ENCODE data around the gene DOK4. TPM values are rescaled to one million over a fixed set of nuclear protein-coding genes. Genes with fewer than 3 reads are reported as not detected.

The DOK4 gene
- 10 to 100 TPM; 27.6 to 33.7 TPM for polyA plus RNA-seq

DNA sequence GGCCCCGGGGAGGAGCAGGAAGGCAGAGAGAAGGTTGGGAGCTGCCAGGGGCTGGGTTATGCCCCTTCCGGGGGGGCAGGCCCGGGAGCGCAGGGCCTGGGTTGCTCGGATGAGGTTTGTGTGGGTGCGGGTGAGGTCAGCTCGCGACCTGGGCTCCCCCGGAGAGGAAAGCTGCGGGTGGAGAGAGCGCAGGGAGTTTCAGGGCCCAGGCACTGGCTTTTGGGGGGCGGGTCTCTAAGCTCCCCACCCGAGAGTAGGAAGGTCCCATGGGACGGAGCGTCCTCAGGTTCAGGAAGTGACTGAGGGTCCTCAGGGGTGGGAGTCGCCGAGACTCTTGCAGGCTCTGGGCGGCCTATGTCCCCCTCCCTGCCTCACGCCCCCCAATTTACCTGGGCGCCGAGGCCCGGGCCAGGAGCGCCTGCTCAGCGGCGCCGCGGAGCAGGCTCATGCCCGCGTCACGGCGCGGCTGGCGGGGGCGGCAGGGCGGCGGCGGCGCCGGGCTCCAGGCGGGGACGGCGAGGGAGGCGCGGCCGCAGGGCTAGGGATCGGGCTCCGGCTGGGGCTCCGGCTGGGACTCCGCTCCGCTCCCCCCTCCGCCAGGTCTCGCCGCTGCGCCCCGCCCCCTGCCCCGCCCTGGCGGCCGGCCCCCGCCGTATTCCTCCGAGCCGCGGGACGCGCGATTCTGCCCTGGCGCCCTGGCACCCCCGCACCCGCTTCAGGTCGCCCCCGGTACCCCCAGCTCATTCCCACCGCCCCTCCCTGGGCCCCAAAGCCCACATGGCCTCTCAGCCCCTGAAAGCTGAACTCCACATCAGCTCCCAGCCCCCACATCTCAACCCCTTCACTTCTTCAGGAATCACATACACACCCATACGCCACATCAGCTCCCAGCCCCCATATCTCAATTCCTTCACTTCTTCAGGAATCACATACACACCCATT lies at the start of gene DOK4:
Gene DOK4, minus strand, starts transcription at position 578 of the 942 bp plus-strand sequence. CDS start 6,986 bp downstream, outside the sequence.
- H3K27me3 ChIP-seq (ENCODE audit: control insufficient read depth in 1 of 2, insufficient read depth in 2 of 2, low read length in 2 of 2), result no peaks in the 10 kb centered on the region
- WGBS, 2 donors, result 1 to 2% methylated on average over 54 to 73 of the region's 73 CpGs
- peaks cover 17 to 25% of the 10 kb centered on the region in 2 donors for H3K4me1 ChIP-seq (ENCODE audit: control insufficient read depth in 2 of 2, insufficient read depth in 2 of 2, low read length in 1 of 2)
- peak within 1 kb of the TSS; percentile 89 to 93 for H3K4me3 ChIP-seq (ENCODE audit: low read depth in 1 of 2, low read length in 2 of 2)
- no peaks in the 10 kb centered on the region for H3K9me3 ChIP-seq (ENCODE audit: control insufficient read depth in 2 of 2, insufficient read depth in 1 of 2, low read depth in 1 of 2, low read length in 1 of 2)
- H3K36me3 ChIP-seq (ENCODE audit: control insufficient read depth in 2 of 2, insufficient read depth in 2 of 2, low read length in 1 of 2), result peaks cover 0 to 5% of the 10 kb centered on the region in 2 donors
- peak within 1 kb of the TSS; percentile 79 to 90 for H3K27ac ChIP-seq (ENCODE audit: low read depth in 2 of 2, low read length in 1 of 2)

DNA sequence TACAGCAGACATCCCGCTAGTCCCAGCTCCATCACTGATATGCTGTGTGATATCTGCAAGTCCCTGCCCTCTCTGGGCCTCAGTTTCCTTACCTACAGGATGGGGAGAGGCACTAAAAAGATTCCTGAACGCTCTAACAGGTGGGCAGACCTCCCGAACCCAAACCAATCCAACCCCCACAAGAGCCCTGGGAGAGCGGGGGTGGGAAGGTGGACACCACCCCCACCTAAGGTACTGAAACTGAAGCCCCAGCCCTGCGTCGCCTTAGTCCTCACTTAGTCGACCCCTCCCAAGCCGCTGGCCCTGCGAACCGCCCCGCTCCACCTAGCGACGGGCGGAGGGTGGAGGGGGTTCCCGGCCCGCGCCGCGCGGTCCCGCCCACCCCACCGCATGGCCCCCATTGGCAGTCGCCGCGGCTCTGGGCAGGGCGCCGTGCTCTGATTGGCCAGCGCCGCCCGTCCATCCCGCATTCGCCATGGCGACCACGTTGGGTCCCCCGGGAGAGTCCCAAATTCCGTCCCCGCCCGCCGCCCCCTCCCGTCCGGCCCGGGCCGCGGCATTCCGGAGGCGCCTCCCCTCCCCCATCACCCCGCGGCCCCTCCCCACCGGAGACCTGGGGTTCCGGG lies 49.5 kb upstream of the DOK4 start:
- WGBS, 2 donors, result 1% methylated on average over 36 to 49 of the region's 50 CpGs
- H3K27ac ChIP-seq (ENCODE audit: low read depth in 2 of 2, low read length in 1 of 2), result peak overlapping the region; percentile 77 to 89
- no peaks in the 10 kb centered on the region for H3K27me3 ChIP-seq (ENCODE audit: control insufficient read depth in 1 of 2, insufficient read depth in 2 of 2, low read length in 2 of 2)
- peaks cover 9 to 21% of the 10 kb centered on the region in 2 donors for H3K4me1 ChIP-seq (ENCODE audit: control insufficient read depth in 2 of 2, insufficient read depth in 2 of 2, low read length in 1 of 2)
- peak overlapping the region; percentile 63 to 86 for H3K4me3 ChIP-seq (ENCODE audit: low read depth in 1 of 2, low read length in 2 of 2)
- H3K36me3 ChIP-seq (ENCODE audit: control insufficient read depth in 2 of 2, insufficient read depth in 2 of 2, low read length in 1 of 2), result peaks cover 0 to 3% of the 10 kb centered on the region in 2 donors
- no peaks in the 10 kb centered on the region for H3K9me3 ChIP-seq (ENCODE audit: control insufficient read depth in 2 of 2, insufficient read depth in 1 of 2, low read depth in 1 of 2, low read length in 1 of 2)

DNA sequence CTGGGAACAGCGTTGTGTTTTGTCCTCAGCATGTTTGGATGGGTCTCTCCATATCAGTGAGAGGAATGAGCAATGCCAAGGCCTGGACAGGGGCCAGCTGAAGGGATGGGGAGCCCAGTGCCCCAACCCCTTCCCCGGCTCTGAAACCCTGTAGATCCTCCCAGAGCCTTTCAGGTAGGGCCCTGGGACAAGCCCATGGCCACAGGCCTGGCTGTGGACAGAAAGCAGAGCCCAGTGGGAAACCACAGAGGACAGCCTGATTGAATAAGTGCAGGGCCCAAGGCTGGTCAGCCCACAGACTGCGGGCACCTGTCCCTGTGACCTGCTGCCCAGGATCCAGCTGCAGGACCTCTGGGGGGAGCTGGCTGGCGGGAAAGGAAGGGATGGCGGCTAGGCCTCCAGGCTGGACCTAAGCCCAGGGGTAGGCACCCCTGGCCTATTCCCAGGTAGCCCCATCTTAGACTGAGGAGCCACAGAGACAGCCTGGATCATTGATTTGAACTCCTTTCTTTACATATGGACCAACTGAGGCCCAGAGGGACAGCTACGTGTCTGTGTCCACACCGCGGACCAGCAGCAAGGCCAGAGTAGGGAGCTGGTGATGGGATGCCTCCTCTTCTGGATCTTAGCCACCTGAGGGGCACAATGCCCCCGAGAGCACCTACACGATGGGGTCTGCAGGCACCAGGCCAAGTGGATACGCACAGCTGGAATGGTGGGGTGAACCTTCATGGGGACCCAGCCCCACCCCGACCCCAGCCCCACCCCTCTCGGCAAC lies 48.8 kb upstream of the DOK4 start:
- H3K27me3 ChIP-seq (ENCODE audit: control insufficient read depth in 1 of 2, insufficient read depth in 2 of 2, low read length in 2 of 2), result no peaks in the 10 kb centered on the region
- peaks cover 0 to 3% of the 10 kb centered on the region in 2 donors for H3K36me3 ChIP-seq (ENCODE audit: control insufficient read depth in 2 of 2, insufficient read depth in 2 of 2, low read length in 1 of 2)
- peaks cover 9 to 25% of the 10 kb centered on the region in 2 donors for H3K4me1 ChIP-seq (ENCODE audit: control insufficient read depth in 2 of 2, insufficient read depth in 2 of 2, low read length in 1 of 2)
- 44 to 53% methylated on average over 13 of the region's 13 CpGs for WGBS, 2 donors
- peak overlapping the region; percentile 26 to 78 for H3K27ac ChIP-seq (ENCODE audit: low read depth in 2 of 2, low read length in 1 of 2)
- H3K9me3 ChIP-seq (ENCODE audit: control insufficient read depth in 2 of 2, insufficient read depth in 1 of 2, low read depth in 1 of 2, low read length in 1 of 2), result no peaks in the 10 kb centered on the region
- peak overlapping the region in 1 of 2 donors; percentile 63 for H3K4me3 ChIP-seq (ENCODE audit: low read depth in 1 of 2, low read length in 2 of 2)

DNA sequence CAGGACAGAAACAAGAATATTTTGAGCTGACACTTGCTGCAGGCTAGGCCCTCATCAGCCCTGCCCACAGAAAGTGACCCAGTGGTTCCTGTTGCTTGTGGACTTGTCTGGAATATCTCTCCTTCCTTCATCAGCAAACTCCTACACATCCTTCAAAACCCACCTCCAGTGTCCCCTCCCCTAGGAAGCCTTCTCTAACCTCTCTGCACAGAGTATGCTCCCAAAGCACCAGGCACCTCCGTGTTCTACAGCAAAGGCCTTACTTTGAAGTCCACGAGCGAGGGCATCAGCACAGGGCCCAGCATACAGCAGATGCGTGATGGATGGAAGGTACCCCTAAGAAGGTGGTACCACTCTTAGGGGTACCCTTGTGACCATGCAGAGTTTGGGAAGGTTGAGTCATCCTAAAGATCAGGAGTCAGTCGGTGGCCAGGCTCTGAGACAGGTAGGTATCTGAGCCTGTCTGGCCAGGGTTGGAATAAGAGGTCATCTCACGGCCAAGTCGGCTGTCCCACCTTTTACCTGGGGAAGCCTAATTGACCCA lies 48.1 kb upstream of the DOK4 start:
- Histone ChIP-seq H3K36me3 (ENCODE audit: control insufficient read depth in 2 of 2, insufficient read depth in 2 of 2, low read length in 1 of 2) (peaks cover 0 to 3% of the 10 kb centered on the region in 2 donors), H3K27ac (ENCODE audit: low read depth in 2 of 2, low read length in 1 of 2) (peak overlapping the region in 1 of 2 donors; percentile 58), H3K27me3 (ENCODE audit: control insufficient read depth in 1 of 2, insufficient read depth in 2 of 2, low read length in 2 of 2) (no peaks in the 10 kb centered on the region), H3K4me1 (ENCODE audit: control insufficient read depth in 2 of 2, insufficient read depth in 2 of 2, low read length in 1 of 2) (peaks cover 10 to 25% of the 10 kb centered on the region in 2 donors), H3K4me3 (ENCODE audit: low read depth in 1 of 2, low read length in 2 of 2) (no peak overlapping the region), H3K9me3 (ENCODE audit: control insufficient read depth in 2 of 2, insufficient read depth in 1 of 2, low read depth in 1 of 2, low read length in 1 of 2) (no peaks in the 10 kb centered on the region)
- WGBS, 2 donors, result 91 to 92% methylated on average over 7 of the region's 7 CpGs

DNA sequence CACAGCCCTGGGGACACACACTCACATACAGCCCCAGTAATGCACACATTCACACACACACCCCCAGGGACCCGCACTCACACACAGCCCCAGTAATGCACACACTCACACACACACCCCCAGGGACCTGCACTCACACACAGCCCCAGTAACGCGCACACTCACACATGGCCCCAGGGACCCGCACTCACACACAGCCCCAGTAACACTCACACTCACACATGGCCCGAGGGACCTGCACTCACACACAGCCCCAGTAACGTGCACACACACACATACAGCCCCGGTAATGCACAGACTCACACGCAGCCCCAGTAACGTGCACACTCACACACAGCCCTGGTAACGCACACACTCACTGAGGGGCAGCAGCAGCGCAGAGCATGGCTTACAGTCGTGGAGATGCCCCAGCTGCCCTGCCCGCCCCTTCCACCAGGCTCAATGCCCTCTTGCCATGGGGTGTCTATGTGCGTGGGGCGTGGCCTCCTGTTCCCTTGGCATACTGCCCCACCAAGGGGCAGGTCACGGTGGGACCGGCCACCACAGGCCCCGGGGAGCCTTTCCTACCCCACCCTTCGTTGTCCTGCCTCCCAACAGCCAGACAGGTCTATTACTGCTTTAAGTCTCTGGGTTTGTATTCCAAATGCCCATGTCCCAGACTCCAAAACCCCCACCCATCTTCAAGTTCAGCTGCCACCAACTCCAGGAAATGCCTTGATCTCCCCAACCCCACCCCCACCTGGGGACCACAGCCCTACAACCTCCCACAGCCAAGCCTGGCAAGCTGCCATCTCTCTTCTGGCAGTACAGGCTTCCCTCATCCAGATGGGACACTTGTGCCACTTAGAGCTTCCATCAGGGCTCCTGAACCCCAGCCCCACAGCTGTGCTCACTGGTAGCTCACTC lies 47.4 kb upstream of the DOK4 start:
- 30 to 43% methylated on average over 19 of the region's 19 CpGs for WGBS, 2 donors
- H3K27ac ChIP-seq (ENCODE audit: low read depth in 2 of 2, low read length in 1 of 2), result peak overlapping the region in 1 of 2 donors; percentile 58
- H3K4me1 ChIP-seq (ENCODE audit: control insufficient read depth in 2 of 2, insufficient read depth in 2 of 2, low read length in 1 of 2), result peaks cover 11 to 25% of the 10 kb centered on the region in 2 donors
- H3K4me3 ChIP-seq (ENCODE audit: low read depth in 1 of 2, low read length in 2 of 2), result peak overlapping the region in 1 of 2 donors; percentile 31
- H3K9me3 ChIP-seq (ENCODE audit: control insufficient read depth in 2 of 2, insufficient read depth in 1 of 2, low read depth in 1 of 2, low read length in 1 of 2), result no peaks in the 10 kb centered on the region
- H3K27me3 ChIP-seq (ENCODE audit: control insufficient read depth in 1 of 2, insufficient read depth in 2 of 2, low read length in 2 of 2), result no peaks in the 10 kb centered on the region
- H3K36me3 ChIP-seq (ENCODE audit: control insufficient read depth in 2 of 2, insufficient read depth in 2 of 2, low read length in 1 of 2), result peaks cover 0 to 3% of the 10 kb centered on the region in 2 donors

DNA sequence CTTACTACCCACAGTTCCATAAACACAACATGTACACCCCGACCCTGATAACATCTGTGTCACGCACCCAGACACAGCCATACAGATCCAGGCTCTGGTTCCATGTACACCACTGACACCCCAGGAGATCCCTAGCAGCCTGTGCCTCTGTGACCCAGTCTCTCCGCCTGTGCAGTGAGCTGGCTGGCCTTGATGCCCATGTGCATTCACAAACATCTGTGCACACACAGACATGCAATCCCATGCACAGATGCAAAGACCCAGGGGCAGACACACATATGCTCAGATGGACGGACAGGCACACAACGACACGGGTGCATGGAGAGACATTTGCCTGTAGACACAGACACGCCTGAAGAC lies 46.0 kb upstream of the DOK4 start:
- peaks cover 0 to 3% of the 10 kb centered on the region in 2 donors for H3K36me3 ChIP-seq (ENCODE audit: control insufficient read depth in 2 of 2, insufficient read depth in 2 of 2, low read length in 1 of 2)
- H3K4me1 ChIP-seq (ENCODE audit: control insufficient read depth in 2 of 2, insufficient read depth in 2 of 2, low read length in 1 of 2), result peaks cover 11 to 25% of the 10 kb centered on the region in 2 donors
- H3K4me3 ChIP-seq (ENCODE audit: low read depth in 1 of 2, low read length in 2 of 2), result no peak overlapping the region
- H3K27me3 ChIP-seq (ENCODE audit: control insufficient read depth in 1 of 2, insufficient read depth in 2 of 2, low read length in 2 of 2), result no peaks in the 10 kb centered on the region
- H3K9me3 ChIP-seq (ENCODE audit: control insufficient read depth in 2 of 2, insufficient read depth in 1 of 2, low read depth in 1 of 2, low read length in 1 of 2), result no peaks in the 10 kb centered on the region
- WGBS, 2 donors, result 71 to 74% methylated on average over 7 of the region's 7 CpGs
- peak overlapping the region in 1 of 2 donors; percentile 36 for H3K27ac ChIP-seq (ENCODE audit: low read depth in 2 of 2, low read length in 1 of 2)

DNA sequence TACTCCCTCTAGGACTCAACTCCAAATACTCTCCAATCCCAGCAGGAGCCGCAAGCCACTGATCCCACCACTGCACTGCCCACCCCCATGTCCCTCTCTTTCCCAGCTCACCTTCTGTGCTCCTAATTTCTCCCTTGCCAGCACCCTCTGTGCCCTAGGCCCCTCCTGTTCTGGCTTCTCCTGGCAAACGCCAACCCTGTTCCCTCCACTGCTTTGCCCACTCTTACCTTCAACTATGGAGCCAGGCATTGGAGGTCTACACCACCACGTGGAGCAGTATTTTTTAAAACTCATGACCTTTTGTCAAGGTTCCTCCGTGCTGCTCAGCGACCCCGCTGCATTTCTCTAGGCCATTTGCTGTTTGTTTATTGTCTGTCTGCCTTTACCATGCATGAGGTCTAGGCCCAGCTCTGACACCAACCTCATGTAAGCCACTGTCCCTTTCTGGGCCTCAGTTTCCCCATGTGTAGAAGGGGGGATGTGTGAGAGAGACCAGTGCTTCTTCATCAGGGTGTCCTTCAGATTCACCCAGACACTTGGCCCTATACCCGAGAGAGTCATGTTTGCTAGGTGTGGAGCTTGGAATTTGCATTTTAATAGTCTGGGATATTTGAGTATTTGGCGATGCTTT lies 45.5 kb upstream of the DOK4 start:
- H3K9me3 ChIP-seq (ENCODE audit: control insufficient read depth in 2 of 2, insufficient read depth in 1 of 2, low read depth in 1 of 2, low read length in 1 of 2), result no peaks in the 10 kb centered on the region
- peaks cover 11 to 25% of the 10 kb centered on the region in 2 donors for H3K4me1 ChIP-seq (ENCODE audit: control insufficient read depth in 2 of 2, insufficient read depth in 2 of 2, low read length in 1 of 2)
- WGBS, 2 donors, result 79 to 84% methylated on average over 8 of the region's 8 CpGs
- H3K27me3 ChIP-seq (ENCODE audit: control insufficient read depth in 1 of 2, insufficient read depth in 2 of 2, low read length in 2 of 2), result no peaks in the 10 kb centered on the region
- H3K27ac ChIP-seq (ENCODE audit: low read depth in 2 of 2, low read length in 1 of 2), result no peak overlapping the region
- peaks cover 0 to 3% of the 10 kb centered on the region in 2 donors for H3K36me3 ChIP-seq (ENCODE audit: control insufficient read depth in 2 of 2, insufficient read depth in 2 of 2, low read length in 1 of 2)
- no peak overlapping the region for H3K4me3 ChIP-seq (ENCODE audit: low read depth in 1 of 2, low read length in 2 of 2)

DNA sequence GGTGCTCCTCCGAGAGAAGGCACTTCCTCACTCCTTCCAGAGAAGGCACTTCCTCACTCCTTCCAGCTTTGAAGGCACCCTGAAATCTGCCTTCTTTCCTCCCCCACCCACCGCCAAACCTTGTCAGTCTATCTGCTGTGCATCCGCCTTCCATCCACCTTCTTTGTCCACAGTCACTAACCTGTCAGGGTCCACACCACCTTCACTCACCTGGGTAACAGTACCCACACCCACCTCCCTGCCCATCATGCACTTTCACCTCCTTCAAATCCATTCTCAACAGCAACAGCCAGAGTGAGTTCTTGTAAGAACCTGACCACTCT lies 44.9 kb upstream of the DOK4 start:
- Histone ChIP-seq H3K36me3 (ENCODE audit: control insufficient read depth in 2 of 2, insufficient read depth in 2 of 2, low read length in 1 of 2) (peaks cover 0 to 3% of the 10 kb centered on the region in 2 donors), H3K9me3 (ENCODE audit: control insufficient read depth in 2 of 2, insufficient read depth in 1 of 2, low read depth in 1 of 2, low read length in 1 of 2) (no peaks in the 10 kb centered on the region), H3K27ac (ENCODE audit: low read depth in 2 of 2, low read length in 1 of 2) (no peak overlapping the region), H3K4me3 (ENCODE audit: low read depth in 1 of 2, low read length in 2 of 2) (no peak overlapping the region), H3K27me3 (ENCODE audit: control insufficient read depth in 1 of 2, insufficient read depth in 2 of 2, low read length in 2 of 2) (no peaks in the 10 kb centered on the region), H3K4me1 (ENCODE audit: control insufficient read depth in 2 of 2, insufficient read depth in 2 of 2, low read length in 1 of 2) (peaks cover 11 to 25% of the 10 kb centered on the region in 2 donors)
- 88 to 91% methylated on average over 3 of the region's 3 CpGs for WGBS, 2 donors

All from esophagus (tissue), 2 donors.